HFF-Myc (cell line): ENCODE data around the gene RNF223.

Source experiments
- DNase-seq: peaks from one replicate; pipeline ENCODE4 v3.0.0-alpha.2; 2011; ENCODE audit warnings: low read depth; ENCODE audit errors: extremely low read depth
- H3K4me3 ChIP-seq: replicated peaks from 2 replicates; pipeline ENCODE4 v1.5.1; 2011; ENCODE audit warnings: low read depth, mild to moderate bottlenecking, control low read depth, low read length
- CTCF ChIP-seq: IDR thresholded peaks from 2 replicates; pipeline ENCODE4 v1.5.1; 2012; ENCODE audit warnings: mild to moderate bottlenecking, low read depth, low read length, control low read depth; ENCODE audit errors: missing control alignments

Gene RNF223

DNA sequence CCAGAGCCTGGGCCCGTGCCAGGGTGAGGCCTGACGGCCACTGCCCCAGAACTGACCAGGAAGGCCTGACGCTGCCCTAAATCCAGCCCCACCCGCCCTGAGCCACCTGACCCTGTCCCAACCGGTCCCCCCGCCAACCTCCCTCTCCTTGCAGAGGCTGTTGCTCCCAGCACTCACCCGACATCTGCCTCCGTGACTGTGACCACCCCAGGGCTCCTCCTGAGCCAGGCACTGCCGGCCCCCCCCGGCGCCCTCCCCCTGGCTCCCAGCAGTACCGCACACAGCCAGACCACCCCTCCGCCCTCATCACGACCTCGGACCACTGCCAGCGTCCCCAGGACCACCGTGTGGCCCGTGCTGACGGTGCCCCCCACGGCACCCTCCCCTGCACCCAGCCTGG, 27.9 kb downstream of the RNF223 start:
- no peak for TF ChIP-seq CTCF
- DNase-seq: no peak
- no peak overlapping the region for H3K4me3 ChIP-seq

GRCh38 chr1:1045129-1045528, 29.0 kb downstream of the RNF223 start:
- no peak overlapping the region for H3K4me3 ChIP-seq
- no peak for DNase-seq
- no peak for TF ChIP-seq CTCF

DNA sequence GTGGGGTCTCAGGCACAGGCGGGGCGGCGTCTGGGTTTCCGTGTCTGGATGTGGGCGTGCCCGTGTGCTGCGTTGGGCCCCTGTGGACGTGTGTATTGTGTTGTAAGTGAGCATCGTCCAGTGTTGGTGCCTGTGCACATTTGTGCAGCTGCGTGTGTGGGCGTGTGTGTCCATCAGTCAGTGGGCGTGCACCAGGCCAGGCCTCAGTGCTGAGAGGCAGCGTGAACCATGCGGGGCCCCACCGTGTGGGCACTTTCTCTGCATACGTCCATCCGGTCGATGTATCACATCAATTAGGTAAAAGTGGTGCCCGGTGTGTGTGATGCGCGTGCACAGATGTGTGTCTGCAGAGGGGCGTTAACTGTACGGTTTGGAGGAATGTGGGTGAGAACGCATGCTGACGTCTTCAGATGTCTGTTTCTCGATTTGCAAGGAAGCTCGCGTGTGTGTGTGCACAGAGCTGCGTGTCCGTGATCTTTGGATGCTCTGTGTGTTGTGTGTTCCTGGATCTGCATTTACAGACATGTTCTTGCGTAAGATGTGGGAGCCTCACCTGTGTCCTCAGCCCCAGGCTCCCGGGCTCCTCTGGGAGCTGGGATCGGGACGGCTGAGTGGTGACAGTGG, 29.5 kb downstream of the RNF223 start:
- TF ChIP-seq CTCF: no peak
- no peak overlapping the region for H3K4me3 ChIP-seq
- no peak for DNase-seq

GRCh38 chr1:1043921-1044320, 30.2 kb downstream of the RNF223 start:
- no peak overlapping the region for H3K4me3 ChIP-seq
- no peak for DNase-seq
- no peak for TF ChIP-seq CTCF

- no peak for DNase-seq
- H3K4me3 ChIP-seq: no peak overlapping the region
- no peak for TF ChIP-seq CTCF
Measured at GRCh38 chr1:1043411-1043810, 30.7 kb downstream of the RNF223 start.

GRCh38 chr1:1042835-1043234, 31.3 kb downstream of the RNF223 start:
- H3K4me3 ChIP-seq: no peak overlapping the region
- TF ChIP-seq CTCF: no peak
- no peak for DNase-seq

DNA sequence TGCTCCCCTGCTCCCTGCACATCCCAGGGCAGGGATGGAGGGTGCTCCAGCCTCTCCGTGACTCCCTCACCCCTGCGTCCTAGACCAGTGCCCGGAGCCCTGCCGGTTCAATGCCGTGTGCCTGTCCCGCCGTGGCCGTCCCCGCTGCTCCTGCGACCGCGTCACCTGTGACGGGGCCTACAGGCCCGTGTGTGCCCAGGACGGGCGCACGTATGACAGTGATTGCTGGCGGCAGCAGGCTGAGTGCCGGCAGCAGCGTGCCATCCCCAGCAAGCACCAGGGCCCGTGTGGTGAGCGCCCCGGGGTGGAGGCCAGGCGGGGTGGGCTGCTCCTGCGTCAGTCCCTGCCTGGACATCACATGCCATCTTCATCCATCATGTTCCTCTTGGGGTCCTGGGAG, 32.2 kb downstream of the RNF223 start:
- no peak for TF ChIP-seq CTCF
- H3K4me3 ChIP-seq: no peak overlapping the region
- no peak for DNase-seq
